Activated CD4-positive, alpha-beta T cell treated with anti-CD3 and anti-CD28 coated beads, Interleukin-2, amount 50 U/mL, for 24 hours (primary cell): Measurements from ENCODE around the gene TTC28.
"Not testable (repeated sequence)": the region's sequence is repeated elsewhere in the genome, so short reads cannot be mapped to it uniquely, and the experiment has no call there.

Experiments
- DNase-seq, 2 donors: peaks; one replicate each; pipeline ENCODE4 v3.0.0-alpha.2; 2020; ENCODE audit warnings: low read depth in 1 of 2, low spot score in 1 of 2

The TTC28 gene

GRCh38 chr22:28491289-28491688 is 188.4 kb downstream of the TTC28 start:
- DNase-seq = not testable (repeated sequence)

GRCh38 chr22:28488825-28489224 is 190.8 kb downstream of the TTC28 start:
- no peak for DNase-seq

GRCh38 chr22:28484662-28485061 is 195.0 kb downstream of the TTC28 start:
- DNase-seq = no peak

GRCh38 chr22:28481725-28482124 is 197.9 kb downstream of the TTC28 start:
- DNase-seq = no peak

GRCh38 chr22:28480000-28480715 is 199.5 kb downstream of the TTC28 start:
- DNase-seq = no peak

GRCh38 chr22:28478564-28478963 is 201.1 kb downstream of the TTC28 start:
- DNase-seq = no peak

GRCh38 chr22:28477556-28477955 is 202.1 kb downstream of the TTC28 start:
- no peak for DNase-seq

GRCh38 chr22:28474330-28474729 is 205.3 kb downstream of the TTC28 start:
- no peak for DNase-seq

GRCh38 chr22:28473258-28473657 is 206.4 kb downstream of the TTC28 start:
- no peak for DNase-seq

GRCh38 chr22:28467055-28467454 is 212.6 kb downstream of the TTC28 start:
- DNase-seq = not testable (repeated sequence)

GRCh38 chr22:28466399-28466798 is 213.2 kb downstream of the TTC28 start:
- DNase-seq = no peak

GRCh38 chr22:28465841-28466240 is 213.8 kb downstream of the TTC28 start:
- DNase-seq = no peak

GRCh38 chr22:28464127-28464526 is 215.5 kb downstream of the TTC28 start:
- no peak for DNase-seq

- not testable (repeated sequence) for DNase-seq
Observed at GRCh38 chr22:28463408-28463807, 216.2 kb downstream of the TTC28 start.

- no peak for DNase-seq
Observed at GRCh38 chr22:28462901-28463300, 216.7 kb downstream of the TTC28 start.

GRCh38 chr22:28462041-28462440 is 217.6 kb downstream of the TTC28 start:
- DNase-seq = no peak

- no peak for DNase-seq
Observed at GRCh38 chr22:28454431-28455064, 225.1 kb downstream of the TTC28 start.

GRCh38 chr22:28450109-28450508 is 229.5 kb downstream of the TTC28 start:
- DNase-seq = no peak

GRCh38 chr22:28449041-28449440 is 230.6 kb downstream of the TTC28 start:
- no peak for DNase-seq

- DNase-seq = no peak
Observed at GRCh38 chr22:28448625-28449024, 231.0 kb downstream of the TTC28 start.

- no peak for DNase-seq
Observed at GRCh38 chr22:28444659-28445058, 235.0 kb downstream of the TTC28 start.

- peak in 1 of 2 donors; percentile 4 for DNase-seq
Observed at GRCh38 chr22:28443526-28443876, 236.1 kb downstream of the TTC28 start.
